Activated CD8-positive, alpha-beta T cell treated with anti-CD3 and anti-CD28 coated beads for 36 hours (primary cell): Measurements from ENCODE around the gene PPFIBP1. TPM values are rescaled to one million over a fixed set of nuclear protein-coding genes. Genes with fewer than 3 reads are reported as not detected.

Experiments
- ATAC-seq: fragments of 200-7000 bp; cut with Tn5 transposase; one replicate; pipeline ENCODE4 v1.10.0; 2021; ENCODE audit warnings: mild to moderate bottlenecking, moderate library complexity
- CTCF ChIA-PET: fragments of 350-600 bp; sonication (Branson Sonifier 250); formaldehyde crosslinking; loops from one replicate; lab custom pipeline; 2021; ENCODE audit warnings: antibody characterized with exemption; lab: Charles Lee
- POLR2A ChIA-PET: fragments of 350-600 bp; sonication (Branson Sonifier 250); formaldehyde crosslinking; loops from one replicate; lab custom pipeline; 2021; ENCODE audit warnings: antibody characterized with exemption; lab: Charles Lee
- DNase-seq: peaks from one replicate; pipeline ENCODE4 v3.0.0-alpha.2; 2020
- H3K27ac Mint-ChIP-seq: one replicate; pipeline ENCODE4 v1.8.0; 2021; ENCODE audit warnings: mild to moderate bottlenecking, mixed read lengths
- H3K27me3 Mint-ChIP-seq: one replicate; pipeline ENCODE4 v1.8.0; 2021; ENCODE audit warnings: mixed read lengths
- H3K36me3 Mint-ChIP-seq: one replicate; pipeline ENCODE4 v1.8.0; 2021; ENCODE audit warnings: low read depth, mixed read lengths
- H3K4me1 Mint-ChIP-seq: one replicate; pipeline ENCODE4 v1.8.0; 2021; ENCODE audit warnings: low read depth, mixed read lengths
- H3K4me3 Mint-ChIP-seq: one replicate; pipeline ENCODE4 v1.8.0; 2021; ENCODE audit warnings: mild to moderate bottlenecking, moderate library complexity, mixed read lengths
- H3K9me3 Mint-ChIP-seq: one replicate; pipeline ENCODE4 v1.8.0; 2021; ENCODE audit warnings: mixed read lengths
- intact Hi-C: fragments of 100-400 bp; cut with micrococcal nuclease; formaldehyde crosslinking; loops from one replicate; pipeline ENCODE4 v1.10.0; 2022
- total RNA-seq, 2 experiments: library from RNA; stranded (reverse); gene quantifications; one replicate each; pipeline ENCODE4 v1.2.3, GENCODE V29; 2021
- TF ChIP-seq, protein P1 (sequence below): fragments of 200-600 bp; IDR thresholded peaks from one replicate; pipeline ENCODE4 v1.8.0; 2022; ENCODE audit warnings: antibody characterized with exemption, mild to moderate bottlenecking

The PPFIBP1 gene
- total RNA-seq, 2 experiments from 2014 or later: 6.6 to 8.8 TPM

DNA sequence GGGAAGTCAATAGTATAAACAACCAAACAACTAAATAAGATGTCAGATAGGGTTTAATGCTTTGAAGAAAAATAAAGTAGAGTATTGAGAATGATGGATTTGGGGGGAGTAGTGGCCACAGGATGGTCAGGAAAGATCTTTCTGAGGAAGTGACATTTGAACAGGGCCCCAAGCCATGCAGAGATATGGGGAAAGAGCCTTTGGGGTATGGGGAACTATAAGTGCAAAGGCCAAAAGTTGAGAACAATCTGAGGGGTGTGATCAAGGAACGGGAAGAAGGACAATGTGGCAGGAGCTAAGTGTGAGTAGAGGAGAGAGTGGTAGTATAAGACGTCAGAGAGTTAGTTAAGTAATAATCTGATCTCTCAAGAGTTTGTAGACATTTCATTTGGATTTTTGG, 188.0 kb downstream of the PPFIBP1 start:
- intact Hi-C loops: no loop called here
- ChIA-PET CTCF (no interaction called here), POLR2A (interaction anchor here (1.1 kb wide), 1 partner anchor 69 kb away, joined by 3 read pairs; no protein-coding TSS in a partner anchor)
- no peak for ATAC-seq
- peak overlapping the region; percentile 0 for H3K27ac Mint-ChIP-seq
- H3K36me3 Mint-ChIP-seq: peaks cover 24% of the 10 kb centered on the region
- H3K9me3 Mint-ChIP-seq: no peaks in the 10 kb centered on the region
- H3K4me3 Mint-ChIP-seq: peak overlapping the region; percentile 90
- H3K4me1 Mint-ChIP-seq: peaks cover 20% of the 10 kb centered on the region
- TF ChIP-seq, protein P1, sequence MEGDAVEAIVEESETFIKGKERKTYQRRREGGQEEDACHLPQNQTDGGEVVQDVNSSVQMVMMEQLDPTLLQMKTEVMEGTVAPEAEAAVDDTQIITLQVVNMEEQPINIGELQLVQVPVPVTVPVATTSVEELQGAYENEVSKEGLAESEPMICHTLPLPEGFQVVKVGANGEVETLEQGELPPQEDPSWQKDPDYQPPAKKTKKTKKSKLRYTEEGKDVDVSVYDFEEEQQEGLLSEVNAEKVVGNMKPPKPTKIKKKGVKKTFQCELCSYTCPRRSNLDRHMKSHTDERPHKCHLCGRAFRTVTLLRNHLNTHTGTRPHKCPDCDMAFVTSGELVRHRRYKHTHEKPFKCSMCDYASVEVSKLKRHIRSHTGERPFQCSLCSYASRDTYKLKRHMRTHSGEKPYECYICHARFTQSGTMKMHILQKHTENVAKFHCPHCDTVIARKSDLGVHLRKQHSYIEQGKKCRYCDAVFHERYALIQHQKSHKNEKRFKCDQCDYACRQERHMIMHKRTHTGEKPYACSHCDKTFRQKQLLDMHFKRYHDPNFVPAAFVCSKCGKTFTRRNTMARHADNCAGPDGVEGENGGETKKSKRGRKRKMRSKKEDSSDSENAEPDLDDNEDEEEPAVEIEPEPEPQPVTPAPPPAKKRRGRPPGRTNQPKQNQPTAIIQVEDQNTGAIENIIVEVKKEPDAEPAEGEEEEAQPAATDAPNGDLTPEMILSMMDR: no peak
- peaks cover 6% of the 10 kb centered on the region for H3K27me3 Mint-ChIP-seq
- DNase-seq: no peak

DNA sequence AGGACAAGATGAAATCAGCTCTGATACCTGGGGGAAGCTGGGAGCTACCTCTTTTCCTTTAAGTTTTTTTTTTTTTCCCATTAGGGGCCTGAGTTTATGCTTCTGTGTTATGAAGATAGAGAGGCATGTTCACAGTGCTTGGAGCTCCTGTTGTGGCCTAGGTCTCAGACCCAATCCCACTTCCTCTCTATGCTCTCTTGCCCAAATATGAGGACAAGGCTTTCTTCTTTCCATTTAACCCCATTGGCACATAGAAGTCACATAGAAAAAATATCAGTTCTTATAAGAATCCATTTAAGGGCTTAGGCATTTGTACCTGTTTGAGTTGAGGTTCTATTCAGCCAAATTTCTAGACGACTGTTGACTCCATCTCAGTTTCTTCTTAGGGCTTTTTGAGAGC, 199.2 kb downstream of the PPFIBP1 start:
- ATAC-seq (no peak), DNase-seq (no peak)
- CTCF ChIA-PET: interaction anchor here (0.8 to 1.6 kb wide), 3 partner anchors 8 to 98 kb away, joined by 3 to 8 read pairs (median 7); no protein-coding TSS in a partner anchor
- Mint-ChIP-seq H3K9me3 (no peaks in the 10 kb centered on the region), H3K4me1 (peaks cover 5% of the 10 kb centered on the region), H3K4me3 (no peak overlapping the region), H3K27me3 (no peaks in the 10 kb centered on the region), H3K27ac (no peak overlapping the region), H3K36me3 (peaks cover 16% of the 10 kb centered on the region)
- POLR2A ChIA-PET: no interaction called here
- TF ChIP-seq, protein P1: no peak
- intact Hi-C loops: no loop called here

DNA sequence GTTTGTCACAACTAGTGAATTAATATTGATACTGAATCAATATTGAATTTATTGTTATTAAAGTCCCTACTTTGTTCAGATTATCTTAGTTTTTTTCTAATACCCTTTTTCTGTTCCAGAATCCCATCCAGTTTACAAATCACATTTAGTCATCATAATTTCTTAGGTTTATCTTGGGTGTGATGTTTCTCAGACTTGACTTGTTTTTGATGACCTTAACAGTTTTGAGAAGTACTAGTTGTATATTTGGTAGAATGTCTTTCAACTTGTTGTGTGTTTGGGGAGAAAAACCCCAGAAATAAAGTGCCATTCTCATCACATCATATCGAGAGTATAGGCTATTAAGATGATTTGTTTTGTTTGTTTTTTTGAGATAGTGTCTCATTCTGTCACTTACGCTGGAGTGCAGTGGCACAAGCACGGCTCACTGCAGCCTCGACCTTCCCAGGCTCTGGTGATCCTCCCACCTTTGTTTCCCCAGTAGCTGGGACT, 206.1 kb downstream of the PPFIBP1 start:
- Mint-ChIP-seq H3K4me1 (no peaks in the 10 kb centered on the region), H3K27ac (no peak overlapping the region), H3K27me3 (no peaks in the 10 kb centered on the region), H3K4me3 (no peak overlapping the region), H3K9me3 (no peaks in the 10 kb centered on the region), H3K36me3 (peaks cover 22% of the 10 kb centered on the region)
- DNase-seq (no peak), ATAC-seq (no peak)
- POLR2A ChIA-PET: interaction anchor here (1.0 kb wide), 1 partner anchor 50 kb away, joined by 3 read pairs; the partner anchor contains the start of genes KLHL42 and MANSC4
- CTCF ChIA-PET: no interaction called here
- intact Hi-C loops: loop anchor here (5.0 kb wide), 1 partner anchor 212 kb away; no protein-coding TSS in a partner anchor
- TF ChIP-seq, protein P1: no peak

DNA sequence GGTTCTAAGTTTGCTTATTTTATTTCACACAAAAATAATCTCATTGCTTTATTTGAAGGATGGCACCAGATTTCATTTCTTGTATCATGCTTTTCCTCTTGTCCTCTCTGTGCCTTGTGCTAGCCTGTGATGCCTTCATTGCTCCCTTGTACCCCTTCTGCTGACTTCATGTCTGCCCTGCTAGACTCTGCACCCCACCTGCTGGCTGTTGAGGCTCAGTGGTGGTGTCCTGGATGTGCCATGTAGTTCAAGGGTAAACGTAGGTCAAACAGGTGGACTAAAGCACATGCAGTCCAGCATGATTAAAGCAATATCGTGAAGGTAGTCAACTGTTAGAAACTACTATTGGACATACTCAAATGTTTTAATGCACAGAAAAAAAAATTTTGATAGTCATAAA, 208.3 kb downstream of the PPFIBP1 start:
- CTCF ChIA-PET: interaction anchor here (0.5 to 7.4 kb wide), 17 partner anchors 8 to 238 kb away, joined by 3 to 65 read pairs (median 4); no protein-coding TSS in a partner anchor
- peaks cover 22% of the 10 kb centered on the region for H3K36me3 Mint-ChIP-seq
- no peaks in the 10 kb centered on the region for H3K27me3 Mint-ChIP-seq
- DNase-seq (peak; percentile 12), ATAC-seq (no peak)
- intact Hi-C loops: loop anchor here (5.0 kb wide), 1 partner anchor 210 kb away; no protein-coding TSS in a partner anchor
- no peak overlapping the region for H3K27ac Mint-ChIP-seq
- no peak overlapping the region for H3K4me3 Mint-ChIP-seq
- TF ChIP-seq, protein P1: no peak
- no peaks in the 10 kb centered on the region for H3K4me1 Mint-ChIP-seq
- H3K9me3 Mint-ChIP-seq: no peaks in the 10 kb centered on the region
- POLR2A ChIA-PET: interaction anchor here (1.0 kb wide), 1 partner anchor 89 kb away, joined by 3 read pairs; no protein-coding TSS in a partner anchor

DNA sequence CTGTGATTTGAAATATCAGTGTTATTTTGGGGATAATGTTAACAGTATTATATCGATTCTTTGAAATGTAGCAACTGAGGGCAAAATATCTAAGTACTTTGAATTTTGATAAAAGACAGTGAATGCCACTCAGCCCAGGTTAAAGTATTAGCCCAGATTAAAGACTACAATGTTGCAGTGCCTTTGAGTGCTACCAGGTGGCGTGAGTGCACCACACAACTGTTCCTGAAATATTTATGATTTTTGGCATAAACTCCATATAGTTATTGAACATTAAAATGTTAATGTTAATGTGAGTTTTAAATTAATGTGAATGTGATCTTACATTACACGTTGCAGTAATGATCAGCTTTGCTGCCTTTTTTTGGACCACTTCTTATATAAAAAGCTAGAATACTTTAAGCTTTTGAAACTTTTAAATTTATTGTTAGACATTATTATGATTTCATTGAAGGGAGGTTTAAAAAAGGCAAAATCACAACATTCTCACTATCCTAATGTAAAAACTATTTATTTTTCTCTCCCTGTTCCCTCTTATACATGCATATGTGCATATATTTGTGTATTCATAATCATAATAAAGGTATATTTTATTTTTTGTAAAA, 209.1 kb downstream of the PPFIBP1 start:
- ATAC-seq (peak; percentile 79), DNase-seq (peak; percentile 47)
- intact Hi-C loops: loop anchor here (1.0 to 5.0 kb wide), 2 partner anchors 88 to 209 kb away; no protein-coding TSS in a partner anchor
- Mint-ChIP-seq H3K27me3 (no peaks in the 10 kb centered on the region), H3K4me3 (no peak overlapping the region), H3K27ac (no peak overlapping the region), H3K9me3 (no peaks in the 10 kb centered on the region), H3K36me3 (peaks cover 25% of the 10 kb centered on the region), H3K4me1 (no peaks in the 10 kb centered on the region)
- ChIA-PET CTCF (interaction anchor here (0.7 to 7.4 kb wide), 19 partner anchors 8 to 237 kb away, joined by 3 to 65 read pairs (median 4); no protein-coding TSS in a partner anchor), POLR2A (interaction anchor here (0.6 to 1.0 kb wide), 2 partner anchors 88 to 325 kb away, joined by 3 to 5 read pairs; no protein-coding TSS in a partner anchor)
- TF ChIP-seq, protein P1: peak; percentile 82
